Measurements from ENCODE around the gene MDM1.

Gene MDM1

GRCh38 chr12:68245180-68246021 lies 86.8 kb downstream of the MDM1 start:
- DNase-seq (ENCODE audit: low read depth, low spot score) = no peak
- H3K27ac ChIP-seq = no peak overlapping the region
